GM12874 (cell line): ENCODE data around the gene RFESD.
A peak's percentile ranks its signal among the peaks of the same experiment; 100 is the strongest.

ENCODE experiments used
- CTCF ChIP-seq: IDR thresholded peaks from 2 replicates; pipeline ENCODE4 v1.5.1; 2011; ENCODE audit warnings: low read depth, mild to moderate bottlenecking, control low read depth, low read length, moderate library complexity; ENCODE audit not compliant: insufficient read depth

Gene RFESD

GRCh38 chr5:95654196-95654595, 7.6 kb downstream of the RFESD start:
- no peak for TF ChIP-seq CTCF

GRCh38 chr5:95655575-95655974, 9.0 kb downstream of the RFESD start:
- no peak for TF ChIP-seq CTCF

- no peak for TF ChIP-seq CTCF
Observed at GRCh38 chr5:95660060-95660459, 13.5 kb downstream of the RFESD start.

- TF ChIP-seq CTCF = no peak
Observed at GRCh38 chr5:95662946-95663345, 16.4 kb downstream of the RFESD start.

- TF ChIP-seq CTCF = peak; percentile 50; the same call in 1 of the 2 replicates
Observed at GRCh38 chr5:95664204-95664786, 17.7 kb downstream of the RFESD start.

- TF ChIP-seq CTCF = no peak
Observed at GRCh38 chr5:95667061-95667618, 20.6 kb downstream of the RFESD start.

- no peak for TF ChIP-seq CTCF
Observed at GRCh38 chr5:95667678-95668077, 21.1 kb downstream of the RFESD start.
